HG03103 (cell line): ENCODE results near the gene CD4.

ENCODE experiments used
- ATAC-seq: cut with Tn5 transposase; IDR thresholded peaks from one replicate; pipeline ENCODE4 v1.9.1; 2021; ENCODE audit warnings: low read depth; ENCODE audit not compliant: unreplicated experiment

CD4 gene

DNA sequence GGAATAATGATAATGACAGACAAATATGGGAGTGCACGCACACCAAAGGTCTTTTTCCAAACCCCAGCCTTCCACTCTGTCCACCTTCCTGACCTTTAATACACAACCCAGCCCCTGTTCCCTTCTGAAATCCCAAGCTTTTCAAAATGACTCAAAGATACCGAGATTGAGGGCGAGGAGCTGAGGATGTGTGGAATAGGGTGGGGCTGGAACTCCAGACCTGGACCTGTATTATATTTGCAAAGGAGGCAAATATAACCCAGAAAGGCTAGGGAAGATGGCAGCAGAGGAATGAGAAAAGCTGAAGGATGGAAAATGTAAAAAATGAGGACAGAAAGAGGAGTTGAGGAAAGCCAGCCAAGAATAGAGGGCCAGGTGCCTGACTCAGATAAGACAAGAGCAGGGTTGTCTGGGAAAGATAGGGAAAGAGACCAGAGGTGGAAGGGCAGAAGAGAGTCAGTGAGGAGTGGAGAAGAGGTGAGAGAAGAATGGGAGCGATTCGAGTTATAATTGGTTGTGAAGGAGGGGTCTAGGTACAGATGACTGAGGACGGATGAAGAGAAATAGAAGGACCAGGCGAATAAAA lies 24.2 kb upstream of the CD4 start:
- ATAC-seq = no peak

DNA sequence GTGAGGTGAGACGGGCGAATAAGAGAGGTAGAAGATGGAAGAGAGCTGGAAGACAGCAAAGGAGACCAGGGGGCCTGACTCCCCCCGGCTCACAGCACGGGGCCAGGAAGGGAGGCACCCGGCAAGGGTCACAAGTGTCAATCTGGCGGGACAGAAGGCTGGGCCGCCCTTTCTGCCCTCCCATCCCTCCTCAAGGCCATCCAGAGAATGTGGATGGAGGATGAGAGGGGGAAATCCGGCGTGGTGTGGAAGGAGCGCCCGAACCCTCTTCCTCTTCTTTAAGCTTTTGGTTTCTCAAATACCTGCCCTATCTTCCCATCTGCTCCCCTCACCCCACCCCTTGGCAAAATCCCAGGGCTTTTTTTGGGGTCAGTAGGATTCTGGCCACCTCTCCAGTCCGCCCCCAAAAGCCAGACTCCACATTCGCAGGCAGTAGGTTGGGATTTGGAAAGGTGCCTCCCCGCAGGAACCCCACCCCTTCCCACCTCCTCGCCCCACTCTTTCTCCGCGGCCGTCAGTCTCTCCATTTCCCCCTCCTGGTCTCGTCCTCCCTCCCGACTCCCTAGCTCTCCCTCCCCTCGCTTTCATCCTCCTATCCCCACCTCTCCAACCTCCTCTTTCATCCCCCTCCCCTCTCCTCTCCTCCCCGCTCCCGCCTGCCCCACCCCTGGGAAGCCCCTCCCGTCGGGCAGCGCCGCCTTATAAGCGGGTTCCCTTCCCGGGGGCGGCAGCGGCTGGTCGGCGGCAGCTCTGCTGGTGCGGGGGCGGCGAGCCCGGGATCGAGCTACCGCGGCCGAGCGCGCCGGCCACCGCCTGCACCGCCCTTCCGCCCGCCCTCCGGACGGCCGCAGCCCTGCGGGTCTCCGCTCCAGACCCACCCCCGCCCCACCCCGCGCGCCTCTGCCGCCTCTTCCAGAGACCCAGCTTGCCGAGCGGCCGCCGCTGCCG lies 23.4 kb upstream of the CD4 start, which contains the start of gene PTMS:
PTMS (plus strand) TSS at position 730 of the 948 bp plus-strand sequence. CDS start 343 bp downstream, outside the sequence.
- ATAC-seq = no peak

DNA sequence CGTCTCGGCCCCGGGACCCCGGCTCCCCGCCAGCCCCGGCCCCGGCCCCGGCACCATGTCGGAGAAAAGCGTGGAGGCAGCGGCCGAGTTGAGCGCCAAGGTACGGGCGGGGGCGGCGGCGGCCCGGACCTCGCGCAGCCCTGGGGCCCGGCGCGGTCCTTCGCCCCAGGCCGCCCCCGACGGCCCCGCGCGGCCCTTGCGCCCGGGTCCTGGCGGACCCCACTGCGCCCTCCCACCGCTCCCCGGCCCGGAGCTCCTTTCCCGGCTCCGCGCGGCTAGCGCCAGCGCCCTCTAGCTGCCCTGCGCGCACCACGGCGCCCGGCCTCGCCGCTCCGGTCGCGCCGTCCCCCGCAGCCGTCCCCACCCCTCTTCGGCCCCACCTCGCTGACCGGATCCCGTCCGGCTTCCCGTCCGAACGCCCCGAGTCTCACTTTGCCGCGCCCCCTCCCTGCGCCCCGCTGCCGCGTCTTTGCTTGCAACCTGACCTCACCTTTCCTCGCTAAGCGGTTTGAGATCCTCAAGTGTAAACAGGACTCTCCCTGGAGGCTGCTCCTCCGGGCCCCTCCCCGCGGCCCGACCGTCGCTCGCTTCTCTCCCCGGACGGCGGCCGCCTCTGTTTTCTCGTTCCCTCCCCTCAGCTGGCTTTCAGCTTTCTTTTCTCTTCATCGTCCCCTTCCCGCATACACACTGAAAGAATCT lies 22.5 kb upstream of the CD4 start:
- ATAC-seq = no peak

DNA sequence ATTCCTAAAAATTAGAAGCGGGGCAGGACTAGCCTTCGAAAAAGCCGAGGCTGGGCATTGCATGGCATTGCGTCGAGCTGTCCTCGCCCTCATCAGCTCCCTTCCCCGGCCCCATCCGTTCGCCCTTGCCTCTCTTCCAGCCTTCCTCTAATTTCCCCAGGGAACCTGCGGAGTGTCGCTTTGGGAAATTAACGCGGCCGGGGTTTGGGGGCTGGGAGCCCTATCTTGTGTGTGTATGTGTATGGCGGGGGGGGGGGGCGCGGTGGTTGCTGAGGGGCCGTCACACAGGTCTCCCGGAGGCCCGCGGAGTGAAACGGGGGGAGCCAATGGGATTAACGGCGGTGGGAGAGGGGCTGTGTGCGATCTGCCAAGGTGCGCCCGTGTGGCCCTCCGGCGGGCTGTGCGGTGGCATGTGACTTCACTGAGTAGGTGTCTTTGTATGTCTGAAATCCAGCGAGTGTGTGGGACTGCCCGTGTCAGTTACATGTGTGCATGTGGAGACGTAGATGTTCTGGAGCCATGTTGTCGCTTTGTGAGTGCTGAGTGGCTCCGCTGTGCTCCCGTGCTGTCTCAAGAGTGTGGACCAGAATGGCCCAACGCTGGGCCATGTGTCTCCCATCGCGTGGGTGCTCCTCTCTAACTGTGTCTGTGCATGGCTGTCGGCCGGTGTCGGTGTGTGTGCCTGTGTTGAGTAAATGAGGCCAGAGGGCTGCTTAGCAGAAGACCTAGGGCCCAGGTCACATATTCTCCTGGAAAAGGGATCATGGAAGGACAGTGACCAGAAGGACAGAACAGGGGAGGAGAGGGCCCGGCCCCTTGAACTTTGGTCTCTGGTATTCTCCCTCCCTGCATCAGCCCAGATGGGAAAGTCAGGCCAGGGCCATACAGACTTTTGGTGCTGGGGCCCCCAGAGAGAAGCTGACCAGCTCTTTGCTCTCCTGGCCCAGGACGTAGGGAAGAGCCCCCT lies 21.7 kb upstream of the CD4 start:
- no peak for ATAC-seq

DNA sequence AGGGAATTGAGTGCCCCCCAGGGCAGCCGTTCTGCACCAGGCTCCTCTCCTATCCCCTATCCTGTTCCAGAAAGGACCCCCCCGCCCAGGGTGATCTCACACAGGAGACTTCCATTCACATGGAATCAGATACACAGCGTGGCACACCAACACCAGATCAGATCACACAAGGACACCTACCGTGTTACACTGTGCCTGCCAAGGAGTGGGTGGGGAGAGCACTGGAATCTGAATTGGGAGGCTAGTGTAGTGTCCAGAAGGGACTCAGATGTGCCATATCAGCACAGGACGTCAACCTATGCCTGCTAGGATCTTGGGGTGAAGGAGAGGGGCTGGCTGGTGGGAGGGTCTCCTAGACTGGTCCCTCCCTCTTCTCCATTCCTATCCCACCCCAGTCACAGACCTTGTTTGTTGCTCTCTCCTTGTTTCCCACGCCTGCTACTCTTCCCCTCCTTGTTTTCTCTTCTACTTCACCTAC lies 20.9 kb upstream of the CD4 start:
- ATAC-seq = no peak

DNA sequence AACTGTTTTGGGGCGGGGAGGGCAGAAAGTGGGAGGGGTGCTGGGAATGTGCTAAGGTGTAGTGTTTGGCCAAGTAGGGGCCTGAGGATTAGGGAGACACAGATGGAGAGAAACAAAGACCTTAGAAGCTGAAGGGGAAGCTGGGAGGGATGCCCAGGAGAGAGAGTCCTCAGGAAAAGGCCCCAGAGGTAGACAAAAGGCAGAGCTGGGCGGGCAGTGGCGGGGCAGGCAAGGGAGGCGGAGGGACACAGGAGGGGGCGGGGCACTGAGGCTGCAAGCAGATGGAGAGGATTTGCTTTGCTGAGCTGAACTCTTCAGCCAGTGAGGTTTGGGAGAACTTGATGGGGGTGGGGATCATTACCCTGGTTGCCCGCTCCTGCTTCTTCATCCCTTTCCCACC lies 20.3 kb upstream of the CD4 start:
- ATAC-seq = no peak

DNA sequence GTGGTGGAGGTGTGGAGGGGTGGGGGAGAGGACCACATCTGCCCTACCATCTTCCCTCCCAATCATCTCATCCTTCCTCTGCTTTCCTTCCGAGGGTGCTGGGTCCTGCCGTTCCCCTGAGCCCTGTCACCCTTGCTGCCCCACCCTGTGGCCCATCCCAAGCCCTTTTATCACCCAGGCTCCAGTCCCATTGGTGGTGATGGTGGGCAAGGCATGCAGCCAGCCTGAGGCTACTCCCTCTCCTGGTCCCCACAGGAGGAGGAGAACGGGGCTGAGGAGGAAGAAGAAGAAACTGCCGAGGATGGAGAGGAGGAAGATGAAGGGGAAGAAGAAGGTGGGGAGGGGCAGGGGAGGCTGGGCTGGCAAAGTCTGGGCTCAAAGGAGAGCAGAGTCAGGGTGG lies 19.7 kb upstream of the CD4 start:
- no peak for ATAC-seq

DNA sequence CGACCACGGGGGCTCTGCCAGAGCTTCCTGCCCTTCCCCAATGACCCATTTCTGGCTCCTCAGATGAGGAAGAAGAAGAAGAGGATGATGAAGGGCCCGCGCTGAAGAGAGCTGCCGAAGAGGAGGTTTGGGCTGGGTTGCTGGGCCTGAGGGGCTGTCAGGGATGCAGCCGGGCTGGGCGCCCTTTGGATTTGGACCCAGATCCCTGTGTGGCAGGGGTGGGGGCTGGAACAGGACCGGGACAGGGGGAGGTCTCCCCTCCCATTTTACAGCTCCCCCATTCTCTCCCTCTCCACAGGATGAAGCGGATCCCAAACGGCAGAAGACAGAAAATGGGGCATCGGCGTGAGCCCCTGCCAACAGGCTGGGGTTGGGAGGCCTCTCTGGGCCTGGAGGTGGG lies 19.2 kb upstream of the CD4 start:
- ATAC-seq = no peak

DNA sequence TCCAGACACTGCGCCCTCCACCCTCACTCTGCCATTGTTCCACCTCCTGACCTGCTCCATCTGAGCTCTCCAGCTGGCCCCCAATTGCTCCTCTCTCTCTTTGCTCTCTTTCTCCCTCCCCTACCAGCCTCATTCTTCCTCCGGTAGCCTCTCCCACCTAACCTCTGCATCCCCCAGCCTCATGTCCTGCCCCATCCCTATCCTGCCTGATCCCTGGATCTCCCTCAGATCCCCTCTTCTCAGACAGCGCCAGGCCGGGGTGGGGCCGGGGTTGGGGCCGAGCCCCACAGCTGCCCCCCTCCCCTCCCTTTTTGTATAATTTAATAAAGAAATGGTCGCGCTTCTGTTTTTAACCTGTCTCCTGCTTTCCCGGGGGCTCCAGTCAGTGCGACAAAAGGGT lies 18.7 kb upstream of the CD4 start:
- no peak for ATAC-seq

DNA sequence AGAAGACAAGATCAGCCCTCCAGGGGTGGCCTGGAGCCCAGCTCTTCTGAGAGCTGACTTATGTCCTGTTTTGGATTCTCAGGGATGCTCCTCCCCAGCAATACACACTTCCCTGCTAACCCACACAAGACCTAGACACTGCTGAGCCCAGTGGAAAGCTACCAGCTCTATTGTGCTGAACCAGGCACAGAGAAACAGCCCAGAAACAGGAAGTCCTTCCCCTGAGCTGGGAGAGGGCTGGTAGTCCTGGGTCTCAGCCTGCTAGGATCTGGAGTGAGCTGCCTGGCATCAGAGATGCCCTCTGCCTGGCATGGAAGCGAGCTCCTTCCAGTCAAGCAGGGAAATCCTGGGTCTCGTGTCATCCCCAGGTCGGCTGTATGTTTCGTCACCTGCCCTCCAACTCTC lies 18.2 kb upstream of the CD4 start:
- ATAC-seq = no peak

DNA sequence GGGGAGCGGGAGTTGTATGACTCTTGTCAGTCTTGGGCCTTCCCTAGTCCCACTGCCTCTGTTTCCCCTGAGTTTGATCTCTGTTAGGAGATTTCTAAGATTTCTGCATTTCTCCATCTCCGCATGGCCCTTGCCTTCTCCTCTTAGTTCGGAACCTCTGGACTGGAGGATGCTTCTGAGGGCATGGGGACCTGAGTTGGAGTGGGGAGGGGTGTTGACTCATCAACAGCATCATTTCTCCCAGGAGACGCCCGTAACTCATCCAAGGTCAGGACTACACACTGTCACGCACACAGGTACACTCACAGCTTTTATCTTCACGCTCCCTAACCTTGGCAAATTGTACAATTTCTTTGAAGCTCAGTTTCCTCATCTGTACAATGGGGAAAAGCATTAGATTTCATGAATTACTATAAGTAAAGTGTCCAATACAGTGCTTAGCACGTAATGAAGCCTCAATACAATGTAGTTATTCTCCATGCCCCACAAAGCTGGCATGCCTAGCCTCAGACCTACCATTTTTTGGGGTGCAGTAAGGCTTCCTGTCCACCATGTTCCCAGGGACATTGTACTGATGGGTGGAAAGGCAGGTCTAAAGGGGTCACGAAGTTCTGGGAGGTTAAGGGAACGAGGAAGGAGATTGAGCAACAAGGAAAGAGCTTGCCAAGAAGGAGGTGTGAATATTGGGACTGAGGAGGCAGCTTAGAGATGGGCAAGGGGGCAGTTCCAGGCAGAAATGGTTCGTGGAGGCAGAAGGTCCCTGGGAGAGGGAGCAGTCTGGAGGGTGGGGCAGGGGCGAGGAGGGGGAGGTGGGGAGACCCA lies 17.6 kb upstream of the CD4 start:
- no peak for ATAC-seq

DNA sequence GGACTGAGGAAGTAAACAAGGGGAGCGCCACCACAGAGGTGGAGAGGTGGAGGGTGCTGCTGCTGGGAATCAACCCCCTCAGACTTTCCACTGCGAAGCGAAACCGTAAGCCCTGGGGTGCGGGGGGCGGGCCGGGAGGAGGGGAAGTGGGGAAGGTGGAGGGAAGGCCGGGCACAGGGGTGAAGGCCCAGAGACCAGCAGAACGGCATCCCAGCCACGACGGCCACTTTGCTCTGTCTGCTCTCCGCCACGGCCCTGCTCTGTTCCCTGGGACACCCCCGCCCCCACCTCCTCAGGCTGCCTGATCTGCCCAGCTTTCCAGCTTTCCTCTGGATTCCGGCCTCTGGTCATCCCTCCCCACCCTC lies 17.0 kb upstream of the CD4 start, which contains the start of gene LAG3:
LAG3 (plus strand) TSS at position 190 of the 365 bp plus-strand sequence. CDS start 333 bp downstream, outside the sequence.
- ATAC-seq = no peak

DNA sequence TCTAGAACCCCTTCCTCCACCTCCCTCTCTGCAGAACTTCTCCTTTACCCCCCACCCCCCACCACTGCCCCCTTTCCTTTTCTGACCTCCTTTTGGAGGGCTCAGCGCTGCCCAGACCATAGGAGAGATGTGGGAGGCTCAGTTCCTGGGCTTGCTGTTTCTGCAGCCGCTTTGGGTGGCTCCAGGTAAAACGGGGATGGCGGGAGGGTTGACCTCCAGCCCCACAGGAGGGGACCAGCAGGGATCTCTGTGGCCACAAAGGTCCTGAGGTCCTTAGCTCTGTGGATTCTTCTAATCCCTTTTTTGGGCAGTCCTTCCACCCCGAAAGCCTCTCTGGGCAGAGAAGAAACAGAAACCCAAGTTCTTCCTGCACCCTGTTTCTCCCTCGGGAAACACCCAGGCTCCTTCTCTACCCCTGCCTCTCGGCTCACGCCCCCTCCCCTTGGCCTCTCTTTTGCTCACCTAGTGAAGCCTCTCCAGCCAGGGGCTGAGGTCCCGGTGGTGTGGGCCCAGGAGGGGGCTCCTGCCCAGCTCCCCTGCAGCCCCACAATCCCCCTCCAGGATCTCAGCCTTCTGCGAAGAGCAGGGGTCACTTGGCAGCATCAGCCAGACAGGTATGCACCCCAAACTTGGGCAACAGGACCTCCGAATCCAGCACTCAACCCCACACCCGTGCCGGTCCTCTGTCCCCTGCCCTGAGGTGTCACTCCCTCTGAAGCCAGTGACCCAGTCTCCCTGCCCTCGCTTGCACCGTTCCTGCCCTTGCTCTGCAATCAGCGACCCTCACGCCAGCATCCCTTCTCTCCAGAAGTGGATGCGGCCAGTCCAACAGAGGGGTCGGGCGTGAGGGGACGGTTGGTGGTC lies 16.4 kb upstream of the CD4 start:
- ATAC-seq = no peak

DNA sequence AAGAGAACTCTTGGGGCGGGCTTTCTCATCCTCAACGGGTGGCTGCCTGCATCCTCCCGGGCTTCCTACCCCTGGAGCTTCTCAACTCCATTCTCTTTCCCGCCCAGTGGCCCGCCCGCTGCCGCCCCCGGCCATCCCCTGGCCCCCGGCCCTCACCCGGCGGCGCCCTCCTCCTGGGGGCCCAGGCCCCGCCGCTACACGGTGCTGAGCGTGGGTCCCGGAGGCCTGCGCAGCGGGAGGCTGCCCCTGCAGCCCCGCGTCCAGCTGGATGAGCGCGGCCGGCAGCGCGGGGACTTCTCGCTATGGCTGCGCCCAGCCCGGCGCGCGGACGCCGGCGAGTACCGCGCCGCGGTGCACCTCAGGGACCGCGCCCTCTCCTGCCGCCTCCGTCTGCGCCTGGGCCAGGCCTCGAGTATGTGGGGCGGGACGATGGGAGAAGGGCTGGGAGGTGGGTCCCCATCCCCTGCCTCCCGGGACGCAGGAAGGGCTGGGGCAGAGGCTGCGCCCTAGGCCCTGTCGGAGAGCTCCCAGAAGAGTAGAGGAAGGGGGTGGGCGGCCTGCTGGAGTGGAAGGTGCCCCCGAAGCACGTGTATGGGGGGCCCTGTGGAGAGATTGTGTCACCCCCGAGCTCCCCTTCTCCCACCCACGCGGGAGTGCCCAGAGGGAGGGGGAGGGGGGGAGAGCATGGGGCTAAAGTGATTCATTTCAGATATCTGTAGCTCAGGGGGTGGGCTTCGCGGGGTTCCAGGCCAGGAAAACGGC lies 15.6 kb upstream of the CD4 start:
- no peak for ATAC-seq

DNA sequence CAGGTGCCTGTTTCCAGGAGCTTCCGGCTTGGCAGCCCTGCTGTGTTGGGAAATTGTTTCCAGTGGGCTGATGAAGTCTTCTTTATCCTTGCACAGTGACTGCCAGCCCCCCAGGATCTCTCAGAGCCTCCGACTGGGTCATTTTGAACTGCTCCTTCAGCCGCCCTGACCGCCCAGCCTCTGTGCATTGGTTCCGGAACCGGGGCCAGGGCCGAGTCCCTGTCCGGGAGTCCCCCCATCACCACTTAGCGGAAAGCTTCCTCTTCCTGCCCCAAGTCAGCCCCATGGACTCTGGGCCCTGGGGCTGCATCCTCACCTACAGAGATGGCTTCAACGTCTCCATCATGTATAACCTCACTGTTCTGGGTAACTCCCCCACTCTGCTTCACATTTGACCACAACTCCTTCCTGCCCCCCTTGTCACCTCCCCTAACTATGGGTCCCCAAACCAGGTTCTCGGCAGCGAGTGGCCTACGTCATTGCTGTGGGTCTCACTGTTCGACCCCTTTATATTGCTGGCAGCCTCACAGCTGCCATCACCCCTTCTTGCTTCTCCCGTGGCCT lies 14.7 kb upstream of the CD4 start:
- no peak for ATAC-seq

DNA sequence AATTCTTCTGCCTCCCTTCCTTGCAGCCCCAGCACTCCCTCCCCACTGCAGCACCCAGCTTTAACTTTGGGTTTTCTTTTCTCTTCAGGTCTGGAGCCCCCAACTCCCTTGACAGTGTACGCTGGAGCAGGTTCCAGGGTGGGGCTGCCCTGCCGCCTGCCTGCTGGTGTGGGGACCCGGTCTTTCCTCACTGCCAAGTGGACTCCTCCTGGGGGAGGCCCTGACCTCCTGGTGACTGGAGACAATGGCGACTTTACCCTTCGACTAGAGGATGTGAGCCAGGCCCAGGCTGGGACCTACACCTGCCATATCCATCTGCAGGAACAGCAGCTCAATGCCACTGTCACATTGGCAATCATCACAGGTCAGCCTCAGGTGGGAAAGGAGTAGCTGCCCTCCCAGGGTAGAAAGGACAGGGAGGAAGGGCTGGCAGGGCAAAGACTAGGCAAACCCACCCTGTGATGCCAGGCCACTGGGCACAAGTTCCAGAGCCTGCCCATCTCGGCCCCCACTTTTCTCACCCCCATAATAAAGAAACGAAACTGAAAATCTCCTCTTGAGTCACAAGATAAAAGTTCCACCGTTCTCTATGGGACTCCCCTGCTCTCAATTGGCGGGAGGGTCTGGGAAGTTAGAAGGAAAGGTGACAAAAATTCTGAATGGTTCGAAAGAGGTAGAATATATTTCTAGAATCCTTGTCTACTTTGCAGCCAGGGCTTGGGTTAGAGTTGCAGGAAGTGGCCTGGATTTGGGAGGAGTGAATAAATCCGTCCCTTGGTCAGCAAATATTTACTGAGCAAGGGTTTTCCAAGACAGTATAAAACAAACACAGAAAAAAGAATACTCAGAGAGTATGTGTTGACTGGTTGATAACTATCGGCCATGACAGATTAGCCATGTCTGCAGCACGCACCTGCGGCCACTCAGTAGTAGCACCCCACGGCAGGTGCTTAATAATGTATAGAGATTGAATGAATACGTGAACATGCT lies 13.8 kb upstream of the CD4 start:
- no peak for ATAC-seq
